Chondrocyte (in vitro differentiated cells): ENCODE data around the gene ELMO3. TPM values are rescaled to one million over a fixed set of nuclear protein-coding genes. Genes with fewer than 3 reads are reported as not detected.
A peak's percentile ranks its signal among the peaks of the same experiment; 100 is the strongest.

Experiments
- DNase-seq: peaks from one replicate; pipeline ENCODE4 v3.0.0; 2021; ENCODE audit warnings: mixed read lengths, low spot score
- H3K27ac Mint-ChIP-seq: one replicate; pipeline ENCODE4 v1.8.0; 2021; ENCODE audit warnings: mild to moderate bottlenecking, moderate library complexity, mixed read lengths; ENCODE audit not compliant: unreplicated experiment
- H3K27me3 Mint-ChIP-seq: 2 replicates; pipeline ENCODE4 v1.8.0; 2021; ENCODE audit warnings: low read depth, mixed read lengths
- H3K36me3 Mint-ChIP-seq: 2 replicates; pipeline ENCODE4 v1.8.0; 2021; ENCODE audit warnings: low read depth, mixed read lengths
- H3K4me1 Mint-ChIP-seq: 2 replicates; pipeline ENCODE4 v1.8.0; 2021; ENCODE audit warnings: low read depth, mild to moderate bottlenecking, mixed read lengths
- H3K4me3 Mint-ChIP-seq: one replicate; pipeline ENCODE4 v1.8.0; 2021; ENCODE audit warnings: mild to moderate bottlenecking, moderate library complexity, mixed read lengths; ENCODE audit not compliant: unreplicated experiment
- H3K9me3 Mint-ChIP-seq: 2 replicates; pipeline ENCODE4 v1.8.0; 2021; ENCODE audit warnings: low read depth, mixed read lengths
- total RNA-seq: library from RNA; stranded (reverse); gene quantifications from 3 replicates; pipeline ENCODE4 v1.2.1, GENCODE V29; 2021
- TF ChIP-seq, protein P1 (sequence below): fragments of 200-600 bp; sonication (generic); IDR thresholded peaks from 2 replicates; pipeline ENCODE4 v1.5.0; 2021; ENCODE audit warnings: antibody characterized with exemption, mild to moderate bottlenecking, moderate library complexity

Gene ELMO3
- total RNA-seq, 1 donor from 2014 or later = 1.1 TPM

DNA sequence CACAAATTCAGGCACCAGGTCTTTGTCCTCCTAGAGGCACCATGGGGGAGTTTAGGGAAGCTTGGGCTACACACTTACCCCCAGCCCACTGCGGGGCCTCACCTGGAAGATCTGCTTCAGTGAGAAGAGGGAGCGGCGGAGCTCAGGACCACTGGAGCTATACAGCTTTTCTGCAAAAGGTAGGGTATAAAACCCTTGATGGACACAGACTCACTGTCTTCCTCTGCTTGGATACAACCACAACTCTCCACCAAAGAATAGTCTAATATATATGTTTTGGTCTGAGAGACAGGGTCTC, 39.3 kb downstream of the ELMO3 start:
- Mint-ChIP-seq H3K27me3 (no peaks in the 10 kb centered on the region), H3K36me3 (peaks cover 21% of the 10 kb centered on the region), H3K27ac (no peak overlapping the region), H3K4me1 (peaks cover 30% of the 10 kb centered on the region), H3K9me3 (no peaks in the 10 kb centered on the region), H3K4me3 (no peak overlapping the region)
- no peak for DNase-seq
- TF ChIP-seq, protein P1, sequence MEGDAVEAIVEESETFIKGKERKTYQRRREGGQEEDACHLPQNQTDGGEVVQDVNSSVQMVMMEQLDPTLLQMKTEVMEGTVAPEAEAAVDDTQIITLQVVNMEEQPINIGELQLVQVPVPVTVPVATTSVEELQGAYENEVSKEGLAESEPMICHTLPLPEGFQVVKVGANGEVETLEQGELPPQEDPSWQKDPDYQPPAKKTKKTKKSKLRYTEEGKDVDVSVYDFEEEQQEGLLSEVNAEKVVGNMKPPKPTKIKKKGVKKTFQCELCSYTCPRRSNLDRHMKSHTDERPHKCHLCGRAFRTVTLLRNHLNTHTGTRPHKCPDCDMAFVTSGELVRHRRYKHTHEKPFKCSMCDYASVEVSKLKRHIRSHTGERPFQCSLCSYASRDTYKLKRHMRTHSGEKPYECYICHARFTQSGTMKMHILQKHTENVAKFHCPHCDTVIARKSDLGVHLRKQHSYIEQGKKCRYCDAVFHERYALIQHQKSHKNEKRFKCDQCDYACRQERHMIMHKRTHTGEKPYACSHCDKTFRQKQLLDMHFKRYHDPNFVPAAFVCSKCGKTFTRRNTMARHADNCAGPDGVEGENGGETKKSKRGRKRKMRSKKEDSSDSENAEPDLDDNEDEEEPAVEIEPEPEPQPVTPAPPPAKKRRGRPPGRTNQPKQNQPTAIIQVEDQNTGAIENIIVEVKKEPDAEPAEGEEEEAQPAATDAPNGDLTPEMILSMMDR = no peak

DNA sequence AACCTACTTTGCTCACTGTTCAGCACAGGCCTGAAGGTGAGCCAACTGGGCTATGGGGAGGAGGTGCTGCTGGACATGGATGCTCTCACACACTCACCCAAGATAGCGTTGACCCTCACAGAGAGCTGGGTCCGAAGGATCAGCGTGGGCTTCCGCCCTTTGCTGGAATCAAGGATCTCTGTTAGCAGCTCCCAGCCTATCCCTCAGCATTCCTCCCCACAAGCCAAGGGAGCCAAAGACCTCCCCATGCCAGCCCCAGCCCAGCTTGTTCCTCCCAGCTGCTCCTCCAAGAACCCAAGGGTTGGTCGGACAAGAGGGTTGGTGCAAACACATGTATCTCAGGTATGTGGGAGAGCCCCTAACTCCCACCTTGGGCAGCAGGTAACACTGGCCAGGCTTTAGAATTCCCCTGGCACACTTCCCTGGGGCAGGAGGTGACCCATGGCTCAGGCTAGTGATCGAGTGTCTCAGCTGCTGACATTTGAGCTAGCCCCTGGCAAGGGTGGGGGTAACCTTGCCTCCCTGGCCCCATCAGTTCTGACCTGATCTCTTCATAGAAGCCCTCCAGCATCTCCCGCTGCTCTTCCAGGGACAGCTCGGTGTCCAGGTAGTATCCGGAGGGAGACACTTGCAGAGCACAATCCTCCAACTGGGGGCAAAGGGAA, 40.0 kb downstream of the ELMO3 start:
- TF ChIP-seq, protein P1 = no peak

DNA sequence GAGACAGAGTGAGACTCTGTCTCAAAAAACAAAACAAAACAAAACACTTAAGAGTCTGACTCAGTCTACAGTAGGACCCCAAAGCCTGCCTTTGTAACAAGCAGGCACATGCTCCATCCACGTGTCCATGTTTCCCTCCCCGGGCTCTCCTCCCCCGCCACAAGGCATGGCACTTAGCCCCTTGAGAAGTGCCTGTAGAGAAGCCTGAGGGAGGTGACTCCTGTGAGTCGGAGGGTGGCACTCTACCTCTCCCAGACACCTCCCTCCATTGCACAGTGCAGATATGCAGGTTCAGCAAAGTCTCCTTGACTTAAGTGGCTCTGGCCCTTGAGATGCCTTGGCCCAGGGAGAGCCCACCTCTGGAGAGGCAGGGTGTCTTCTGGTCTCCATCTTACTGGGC, 41.6 kb downstream of the ELMO3 start:
- H3K27ac Mint-ChIP-seq = peak overlapping the region; percentile 99
- DNase-seq = peak; percentile 68
- TF ChIP-seq, protein P1 = no peak

More for the DNA sequence above, 40.0 kb downstream of the ELMO3 start:
- peak; percentile 52 for DNase-seq
- Mint-ChIP-seq H3K4me1 (peaks cover 35% of the 10 kb centered on the region), H3K36me3 (peaks cover 18% of the 10 kb centered on the region), H3K9me3 (no peaks in the 10 kb centered on the region), H3K27me3 (no peaks in the 10 kb centered on the region), H3K4me3 (no peak overlapping the region), H3K27ac (no peak overlapping the region)

DNA sequence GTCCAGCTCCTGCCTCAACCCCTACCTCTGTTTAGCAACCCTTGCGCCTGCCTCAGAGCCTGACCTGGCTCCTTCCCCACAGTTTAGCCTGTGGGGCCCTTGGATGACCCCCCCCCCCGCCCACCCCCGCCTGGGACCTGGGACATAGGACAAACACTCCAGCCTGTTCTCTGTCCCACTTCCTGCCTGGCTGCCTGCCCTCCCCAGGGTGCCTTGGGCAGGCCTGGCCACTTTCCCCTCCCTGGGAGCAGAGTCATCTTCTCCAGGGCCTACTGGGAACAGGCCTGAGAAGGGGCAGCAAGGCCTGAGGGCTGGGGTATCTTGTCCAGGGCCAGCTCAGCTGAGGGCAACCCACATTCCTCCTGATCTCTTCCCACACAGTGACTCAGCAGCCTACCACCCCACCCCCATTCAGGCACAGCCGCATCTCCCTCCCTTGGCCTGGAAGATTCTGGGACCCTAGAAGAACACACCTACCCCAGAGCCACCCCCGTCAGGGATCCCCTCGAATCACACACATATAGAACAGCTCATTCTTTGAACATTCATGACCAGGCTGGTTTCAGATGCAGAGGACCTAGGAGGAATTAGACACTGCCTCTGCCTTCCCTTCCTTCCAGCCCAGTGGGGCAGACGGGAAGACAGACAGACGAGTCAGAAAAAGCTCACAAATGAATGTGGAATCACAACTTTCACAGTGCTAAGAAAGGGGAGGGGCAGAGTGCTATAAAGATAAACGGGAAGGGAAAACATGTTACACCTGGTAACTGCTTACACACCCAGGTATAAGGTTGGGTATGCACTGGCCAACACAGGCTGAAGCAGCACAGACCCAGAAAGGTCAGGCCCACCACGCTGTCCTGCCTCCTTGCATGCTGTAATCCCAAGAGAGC, 42.3 kb downstream of the ELMO3 start:
- peak; percentile 82 for DNase-seq
- TF ChIP-seq, protein P1 = no peak
- H3K36me3 Mint-ChIP-seq = peaks cover 14% of the 10 kb centered on the region
- peak overlapping the region; percentile 2 for H3K4me3 Mint-ChIP-seq
- H3K9me3 Mint-ChIP-seq = no peaks in the 10 kb centered on the region
- no peaks in the 10 kb centered on the region for H3K27me3 Mint-ChIP-seq
- H3K4me1 Mint-ChIP-seq = peaks cover 54% of the 10 kb centered on the region
- H3K27ac Mint-ChIP-seq = peak overlapping the region; percentile 99

More for the DNA sequence above, 41.6 kb downstream of the ELMO3 start:
- Mint-ChIP-seq H3K4me1 (peaks cover 50% of the 10 kb centered on the region), H3K4me3 (no peak overlapping the region), H3K27me3 (no peaks in the 10 kb centered on the region), H3K36me3 (peaks cover 18% of the 10 kb centered on the region), H3K9me3 (no peaks in the 10 kb centered on the region)

DNA sequence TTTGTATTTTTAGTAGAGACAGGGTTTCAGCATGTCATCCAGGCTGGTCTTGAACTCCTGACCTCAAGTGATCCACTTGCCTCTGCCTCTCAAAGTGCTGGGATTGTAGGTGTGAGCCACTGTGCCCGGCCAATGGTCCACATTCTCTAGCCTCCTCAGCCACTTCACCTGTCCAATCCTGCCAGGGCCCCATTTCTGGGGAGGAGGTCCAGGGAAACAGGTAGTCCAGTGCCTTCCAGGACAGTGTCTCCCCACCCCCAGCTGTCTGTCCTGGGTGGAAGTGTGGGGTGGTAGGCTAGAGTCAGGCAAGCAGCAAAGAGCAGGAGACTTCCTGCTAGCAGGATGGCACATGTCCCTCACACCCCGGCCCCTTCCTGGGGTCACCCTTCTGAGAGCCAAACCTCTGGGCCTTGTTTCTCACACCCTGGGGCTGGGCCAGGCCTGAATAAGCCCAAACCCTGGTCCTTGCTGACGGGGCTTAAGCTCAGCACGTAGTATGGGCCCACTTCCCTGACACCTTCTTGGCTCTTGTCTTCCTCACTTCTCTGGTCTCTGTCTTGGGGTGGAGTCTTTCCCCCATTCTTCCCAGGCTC, 43.3 kb downstream of the ELMO3 start:
- H3K36me3 Mint-ChIP-seq = peaks cover 9% of the 10 kb centered on the region
- H3K9me3 Mint-ChIP-seq = no peaks in the 10 kb centered on the region
- peak; percentile 54 for DNase-seq
- TF ChIP-seq, protein P1 = no peak
- H3K27ac Mint-ChIP-seq = peak overlapping the region; percentile 99
- H3K4me3 Mint-ChIP-seq = no peak overlapping the region
- no peaks in the 10 kb centered on the region for H3K27me3 Mint-ChIP-seq
- H3K4me1 Mint-ChIP-seq = peaks cover 54% of the 10 kb centered on the region
